DMS153 treated with DMSO at 0.1 percent for 48 hours (cell line): ENCODE measurements around the gene VSTM1.
"Not testable (repeated sequence)": the region's sequence is repeated elsewhere in the genome, so short reads cannot be mapped to it uniquely, and the experiment has no call there.

ENCODE experiments used
- DNase-seq: peaks from one replicate; lab custom pipeline; 2025; ENCODE audit not compliant: unreplicated experiment; lab: John Stamatoyannopoulos, UW

Gene VSTM1, protein sequence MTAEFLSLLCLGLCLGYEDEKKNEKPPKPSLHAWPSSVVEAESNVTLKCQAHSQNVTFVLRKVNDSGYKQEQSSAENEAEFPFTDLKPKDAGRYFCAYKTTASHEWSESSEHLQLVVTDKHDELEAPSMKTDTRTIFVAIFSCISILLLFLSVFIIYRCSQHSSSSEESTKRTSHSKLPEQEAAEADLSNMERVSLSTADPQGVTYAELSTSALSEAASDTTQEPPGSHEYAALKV

GRCh38 chr19:54063350-54064116, at the start of gene VSTM1:
Gene VSTM1, minus strand, starts transcription at chr19:54063897. Its CDS starts 120 bp downstream, at chr19:54063777.
- no peak for DNase-seq

- DNase-seq, result no peak
Measured at GRCh38 chr19:54109651-54110050, 46.0 kb upstream of the VSTM1 start.

- no peak for DNase-seq
Measured at GRCh38 chr19:54108496-54108895, 44.8 kb upstream of the VSTM1 start.

GRCh38 chr19:54107876-54108490, 44.3 kb upstream of the VSTM1 start:
- no peak for DNase-seq

DNA sequence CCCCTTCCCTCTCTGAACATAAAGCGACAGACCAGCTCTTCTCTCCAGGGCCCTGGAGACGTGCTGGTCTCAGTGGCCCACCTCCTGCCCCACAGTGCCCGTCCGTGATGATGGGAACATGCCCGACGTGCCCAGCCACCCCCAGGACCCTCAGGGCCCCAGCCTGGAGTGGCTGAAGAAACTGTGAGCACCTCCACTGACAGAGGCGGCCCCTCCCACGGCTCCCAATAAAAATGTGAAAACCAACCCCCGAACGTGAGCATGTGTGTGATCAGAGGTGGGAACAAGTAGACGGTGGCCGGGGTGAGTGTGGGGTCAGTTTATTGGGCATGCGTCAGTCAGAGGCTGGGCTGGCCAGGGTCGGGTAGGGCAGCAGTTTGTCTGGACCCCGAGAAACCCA, 43.0 kb upstream of the VSTM1 start:
- DNase-seq, result no peak

DNA sequence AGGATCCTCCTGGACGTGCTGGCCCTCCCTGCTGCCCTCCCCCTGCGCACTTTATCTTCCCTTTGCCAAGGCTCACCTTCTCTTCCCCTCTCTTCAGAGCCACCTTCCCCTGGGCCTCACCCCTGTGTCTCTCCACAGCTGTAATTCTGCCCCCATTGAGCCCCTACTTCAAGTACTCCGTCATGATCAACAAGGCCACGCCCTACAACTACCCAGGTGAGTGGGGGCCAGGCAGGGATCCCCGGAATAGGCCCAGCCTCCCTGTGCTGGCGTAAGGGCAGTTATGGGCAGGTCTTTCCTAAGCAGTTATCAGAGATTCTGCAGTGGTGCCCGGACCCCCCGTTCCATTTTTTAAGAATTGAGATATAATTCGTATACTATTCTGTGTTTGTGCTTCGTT, 42.1 kb upstream of the VSTM1 start:
- no peak for DNase-seq

GRCh38 chr19:54104998-54105715, 41.5 kb upstream of the VSTM1 start:
- no peak for DNase-seq

GRCh38 chr19:54102421-54103169, 38.9 kb upstream of the VSTM1 start, which contains the start of gene NDUFA3:
Gene NDUFA3, plus strand, starts transcription at chr19:54102855. Its CDS starts 24 bp downstream, at chr19:54102879.
- peak; percentile 95 for DNase-seq

DNA sequence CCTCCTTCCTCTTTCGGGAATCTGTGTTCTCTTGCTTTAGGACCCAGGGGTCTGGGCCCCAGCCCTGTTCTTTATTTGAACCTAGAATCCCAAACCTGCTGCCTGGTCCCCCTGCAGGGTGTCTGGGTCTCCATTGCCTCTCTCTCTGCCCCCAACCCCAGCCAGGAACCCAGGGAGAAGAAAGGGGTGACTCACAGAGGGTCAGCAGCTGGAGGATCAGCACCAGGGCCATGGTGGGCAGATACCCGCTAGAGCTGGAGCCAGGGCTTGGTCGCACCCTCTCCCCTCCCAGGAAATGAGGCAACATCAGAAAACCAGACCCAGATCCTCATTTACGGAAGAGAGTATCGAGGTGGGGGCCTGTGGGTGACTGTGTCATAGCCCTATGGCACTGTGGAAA, 36.9 kb upstream of the VSTM1 start, which contains the start of gene OSCAR:
Gene OSCAR, minus strand, starts transcription at position 243 of the 400 bp plus-strand sequence. Its CDS starts 11 bp downstream, at position 232.
- no peak for DNase-seq

GRCh38 chr19:54099903-54100255, 36.2 kb upstream of the VSTM1 start:
- DNase-seq, result not testable (repeated sequence)

DNA sequence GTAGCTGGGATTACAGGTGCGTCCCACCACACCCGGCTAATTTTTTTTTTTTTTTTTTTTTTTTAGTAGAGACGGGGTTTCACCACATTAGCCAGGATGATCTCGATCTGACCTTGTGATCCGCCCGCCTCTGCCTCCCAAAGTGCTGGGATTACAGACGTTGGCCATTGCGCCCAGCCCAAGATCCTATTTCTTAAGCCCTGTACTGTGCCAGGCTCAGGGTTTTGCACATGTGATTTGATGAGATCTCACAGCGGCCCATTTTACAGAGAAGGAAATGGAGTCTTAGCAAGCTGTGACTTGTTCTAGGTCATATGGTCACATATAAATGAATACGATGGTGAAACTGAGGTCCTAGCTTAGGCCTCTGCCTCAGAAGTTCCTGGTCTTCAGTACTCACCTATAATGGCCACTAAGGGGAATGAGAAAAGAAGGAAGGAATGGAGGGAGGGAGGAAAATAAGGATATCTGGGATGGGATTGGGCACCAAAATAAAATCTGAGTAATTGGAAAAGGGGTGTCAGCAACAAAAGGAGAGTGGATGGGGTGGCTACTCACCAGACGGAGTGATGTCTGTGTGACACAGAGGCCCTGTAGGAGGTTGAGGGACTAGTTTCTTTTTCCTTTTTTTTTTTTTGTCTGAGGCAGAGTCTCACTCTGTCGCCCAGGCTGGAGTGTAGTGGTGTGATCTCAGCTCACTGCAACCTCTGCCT, 35.6 kb upstream of the VSTM1 start:
- DNase-seq, result no peak

DNA sequence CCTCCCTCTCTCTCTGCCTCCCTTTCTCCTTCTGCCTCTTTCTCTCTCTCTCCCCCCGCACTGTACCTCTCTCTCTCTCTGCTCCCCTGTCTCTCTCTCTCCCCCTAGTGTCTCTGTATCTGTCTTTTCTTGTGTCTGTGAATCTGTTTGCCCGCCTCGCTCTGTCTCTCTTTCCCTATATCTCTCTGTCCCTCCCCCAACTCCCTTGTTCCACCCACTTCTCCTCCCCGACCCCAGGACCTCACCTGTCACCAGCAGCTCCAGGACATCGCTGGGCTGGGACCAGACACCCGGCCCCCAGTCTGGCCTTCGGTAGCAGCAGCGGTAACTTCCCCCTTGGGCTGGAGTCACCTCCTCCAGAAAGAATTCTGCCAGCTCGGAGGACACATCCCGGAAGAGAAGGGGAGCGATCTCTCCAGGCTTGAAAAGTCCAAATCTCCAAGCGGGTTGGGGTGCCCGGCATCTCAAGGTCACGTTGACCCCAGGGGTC, 33.0 kb upstream of the VSTM1 start:
- no peak for DNase-seq

DNA sequence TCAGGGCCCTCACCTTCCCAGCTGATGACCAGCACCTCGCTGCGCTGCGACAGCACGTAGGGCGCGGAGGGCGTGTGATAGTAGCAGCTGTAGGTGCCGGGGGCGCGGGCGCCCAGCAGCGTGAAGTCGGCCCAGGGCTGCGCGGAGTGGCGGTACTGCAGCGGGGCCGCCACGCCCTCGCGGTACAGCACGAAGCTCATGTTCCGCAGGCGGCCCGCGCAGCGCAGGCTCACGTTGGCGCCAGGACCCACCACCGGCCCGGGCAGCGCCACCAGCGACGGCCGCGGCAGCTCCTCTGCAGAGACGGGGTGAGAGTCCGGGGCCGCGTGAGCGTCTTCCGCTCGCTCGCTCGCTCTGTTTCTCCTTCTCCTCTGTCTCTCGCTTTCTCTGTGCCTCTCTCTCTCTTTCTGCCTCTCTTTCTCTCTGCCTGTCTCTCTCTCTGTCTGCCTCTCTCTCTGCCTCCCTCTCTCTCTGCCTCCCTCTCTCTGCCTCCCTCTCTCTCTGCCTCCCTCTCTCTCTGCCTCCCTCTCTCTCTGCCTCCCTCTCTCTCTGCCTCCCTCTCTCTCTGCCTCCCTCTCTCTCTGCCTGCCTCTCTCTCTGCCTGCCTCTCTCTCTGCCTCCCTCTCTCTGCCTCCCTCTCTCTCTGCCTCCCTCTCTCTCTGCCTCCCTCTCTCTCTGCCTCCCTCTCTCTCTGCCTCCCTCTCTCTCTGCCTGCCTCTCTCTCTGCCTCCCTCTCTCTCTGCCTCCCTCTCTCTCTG, 32.3 kb upstream of the VSTM1 start:
- DNase-seq, result not testable (repeated sequence)

- DNase-seq, result no peak
Measured at GRCh38 chr19:54095136-54095858, 31.6 kb upstream of the VSTM1 start.

GRCh38 chr19:54094426-54095000, 30.8 kb upstream of the VSTM1 start:
- DNase-seq, result no peak

GRCh38 chr19:54084410-54084809, 20.7 kb upstream of the VSTM1 start:
- DNase-seq, result no peak

DNA sequence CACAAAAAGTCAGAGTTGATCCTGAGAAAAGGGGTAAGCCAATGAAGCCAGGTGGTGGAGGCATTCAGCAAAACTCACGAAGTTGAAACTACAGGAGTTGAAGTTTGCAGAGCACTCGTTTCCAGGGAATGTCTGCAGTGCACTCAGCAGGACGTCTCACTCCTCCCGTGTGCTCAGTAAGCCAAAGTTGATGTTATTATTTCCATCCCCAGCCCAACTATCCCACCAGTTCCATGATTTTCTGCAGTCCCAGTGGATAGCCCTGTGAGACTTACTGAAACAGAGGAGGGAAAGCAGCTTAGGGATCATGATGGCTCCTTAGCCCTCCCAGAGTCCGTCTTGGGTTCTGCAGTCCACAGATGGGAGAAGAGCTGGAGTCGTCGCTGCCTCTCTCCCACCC, 17.3 kb upstream of the VSTM1 start, which contains the start of gene TARM1:
Gene TARM1, minus strand, starts transcription at position 334 of the 400 bp plus-strand sequence. Its CDS starts 25 bp downstream, at position 309.
- DNase-seq, result no peak

DNA sequence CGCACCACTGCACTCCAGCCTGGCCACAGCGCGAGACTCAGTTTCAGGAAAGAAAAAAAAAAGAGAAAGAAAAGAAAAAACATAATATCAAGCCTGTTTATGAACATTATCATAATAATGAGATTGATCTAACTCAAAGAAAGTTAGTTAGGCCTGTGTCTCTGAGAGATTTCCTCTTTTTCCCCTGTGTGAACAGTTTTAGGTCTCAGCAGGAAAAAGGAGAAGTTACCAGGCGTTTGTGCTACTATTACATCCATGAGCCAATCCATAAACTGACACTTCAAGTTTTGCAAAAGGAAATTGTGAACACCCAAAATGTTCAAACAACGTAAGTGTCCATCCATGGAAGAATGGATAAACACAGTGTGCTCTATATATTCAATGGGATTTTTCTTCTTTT, 13.6 kb upstream of the VSTM1 start:
- no peak for DNase-seq
